Gastrocnemius medialis (tissue), 4 donors: ENCODE data around the gene DEF6. TPM values are rescaled to one million over a fixed set of nuclear protein-coding genes. Genes with fewer than 3 reads are reported as not detected.

Experiments
- ATAC-seq, 2 donors: fragments of 150-250 bp; one replicate each; pipeline ENCODE4 v1.9.1; 2016
- DNase-seq, 2 donors: peaks; one replicate each; pipeline ENCODE4 v3.0.0-alpha.2; 2019
- H3K27ac ChIP-seq, 4 donors: fragments of 200-600 bp; sonication (generic); 1 replicate in 1 of 4; 2 replicates in 3 of 4; pipeline ENCODE4 v1.5.1; 2016 to 2018; ENCODE audit warnings: mild to moderate bottlenecking in 2 of 4, moderate library complexity in 1 of 4
- H3K27me3 ChIP-seq, 3 donors: fragments of 200-600 bp; sonication (generic) in 2 of 3; 1 replicate in 1 of 3; 2 replicates in 2 of 3; pipeline versions ENCODE4 v1.5.1 to v1.6.0; 2016 to 2019; ENCODE audit warnings: mild to moderate bottlenecking in 1 of 3, moderate library complexity in 1 of 3
- H3K36me3 ChIP-seq, 2 donors: fragments of 200-600 bp; sonication (generic) in 1 of 2; one replicate each; pipeline ENCODE4 v1.5.1; 2017 to 2018
- H3K4me1 ChIP-seq, 2 donors: fragments of 200-600 bp; sonication (generic) in 1 of 2; one replicate each; pipeline ENCODE4 v1.5.1; 2016 to 2017; ENCODE audit warnings: mild to moderate bottlenecking in 2 of 2
- H3K4me3 ChIP-seq, 4 donors: fragments of 200-600 bp; sonication (generic) in 3 of 4; 1 replicate in 1 of 4; 2 replicates in 3 of 4; pipeline ENCODE4 v1.5.1; 2016 to 2019; ENCODE audit warnings: mild to moderate bottlenecking in 2 of 4
- H3K9me3 ChIP-seq, 3 donors: fragments of 200-600 bp; sonication (generic) in 2 of 3; 1 replicate in 1 of 3; 2 replicates in 2 of 3; pipeline ENCODE4 v1.5.1; 2016 to 2019
- POLR2A ChIP-seq, 2 donors: fragments of 450-650 bp; IDR thresholded peaks; one replicate each; pipeline ENCODE4 v1.6.1; 2017; ENCODE audit warnings: antibody characterized with exemption in 2 of 2, mild to moderate bottlenecking in 2 of 2, moderate library complexity in 2 of 2
- in situ Hi-C, 4 donors: fragments of 200-750 bp; cut with MboI; loops; one replicate each; pipeline versions ENCODE4 v1.15.0 to v1.8.0; 2017; ENCODE audit warnings: low sequenced_read_pairs in 4 of 4
- intact Hi-C: fragments of 100-400 bp; cut with DNase I; formaldehyde crosslinking; loops from one replicate; pipeline ENCODE4 v1.15.1; 2023; ENCODE audit warnings: low total_unique reads
- total RNA-seq, 4 donors: library from RNA; depleted of rRNA; stranded (reverse); fragments of >200 nt; gene quantifications; one replicate each; pipeline versions ENCODE4 v1.1.0 to v1.2.3, GENCODE V29; 2016
- TF ChIP-seq, protein P1 (sequence below), 5 experiments: fragments of 450-650 bp in 3 of 5; fragments of 200-600 bp in 2 of 5; sonication (generic) in 2 of 5; IDR thresholded peaks in 4 of 5; conservative IDR thresholded peaks in 1 of 5; 1 replicate in 4 of 5; 2 replicates in 1 of 5; pipeline ENCODE4 v1.5.1; 2016 to 2019; ENCODE audit warnings: antibody characterized with exemption in 5 of 5, mild to moderate bottlenecking in 3 of 5, moderate library complexity in 3 of 5

Gene DEF6
- total RNA-seq, 4 donors from 2014 or later = 0.15 to 2.9 (median 0.68) TPM

DNA sequence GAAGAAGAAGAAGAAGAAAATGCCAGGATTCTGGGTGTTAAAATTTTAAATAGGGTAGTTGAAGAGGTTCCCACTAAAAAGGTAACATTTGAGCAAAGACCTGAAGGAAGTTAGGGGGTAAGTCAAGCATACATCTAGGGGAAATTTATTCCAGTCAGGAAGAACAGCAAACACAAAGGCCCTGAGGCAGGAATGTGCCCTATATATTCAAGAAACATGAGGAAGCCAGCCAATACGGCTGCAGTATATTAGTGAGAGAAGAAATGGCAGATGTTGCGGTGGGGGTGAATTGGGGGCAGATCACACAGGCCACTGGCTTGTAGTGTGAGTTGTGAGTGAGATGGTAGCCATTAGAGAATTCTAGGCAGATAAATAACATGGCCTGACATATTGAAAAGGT, 32.1 kb upstream of the DEF6 start:
- H3K9me3 ChIP-seq = no peaks in the 10 kb centered on the region
- no peak for TF ChIP-seq POLR2A (IDR thresholded peaks at IDR 0.05)
- TF ChIP-seq, protein P1, sequence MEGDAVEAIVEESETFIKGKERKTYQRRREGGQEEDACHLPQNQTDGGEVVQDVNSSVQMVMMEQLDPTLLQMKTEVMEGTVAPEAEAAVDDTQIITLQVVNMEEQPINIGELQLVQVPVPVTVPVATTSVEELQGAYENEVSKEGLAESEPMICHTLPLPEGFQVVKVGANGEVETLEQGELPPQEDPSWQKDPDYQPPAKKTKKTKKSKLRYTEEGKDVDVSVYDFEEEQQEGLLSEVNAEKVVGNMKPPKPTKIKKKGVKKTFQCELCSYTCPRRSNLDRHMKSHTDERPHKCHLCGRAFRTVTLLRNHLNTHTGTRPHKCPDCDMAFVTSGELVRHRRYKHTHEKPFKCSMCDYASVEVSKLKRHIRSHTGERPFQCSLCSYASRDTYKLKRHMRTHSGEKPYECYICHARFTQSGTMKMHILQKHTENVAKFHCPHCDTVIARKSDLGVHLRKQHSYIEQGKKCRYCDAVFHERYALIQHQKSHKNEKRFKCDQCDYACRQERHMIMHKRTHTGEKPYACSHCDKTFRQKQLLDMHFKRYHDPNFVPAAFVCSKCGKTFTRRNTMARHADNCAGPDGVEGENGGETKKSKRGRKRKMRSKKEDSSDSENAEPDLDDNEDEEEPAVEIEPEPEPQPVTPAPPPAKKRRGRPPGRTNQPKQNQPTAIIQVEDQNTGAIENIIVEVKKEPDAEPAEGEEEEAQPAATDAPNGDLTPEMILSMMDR (IDR thresholded peaks at IDR 0.05 in 4 of 5, conservative IDR thresholded peaks at IDR 0.05 in 1 of 5) = no peak
- intact Hi-C loops (loop anchor here (10.0 kb wide), 1 partner anchor 469 kb away; the partner anchor contains the start of gene ARMC12), in situ Hi-C loops (no loop called here)
- H3K4me1 ChIP-seq = peaks cover 53 to 64% of the 10 kb centered on the region in 2 donors
- H3K36me3 ChIP-seq = no peaks in the 10 kb centered on the region
- no peak overlapping the region for H3K4me3 ChIP-seq
- H3K27ac ChIP-seq = peak overlapping the region; percentile 93 to 99 (median 96)
- ATAC-seq (no peak), DNase-seq (no peak)
- H3K27me3 ChIP-seq = no peaks in the 10 kb centered on the region

DNA sequence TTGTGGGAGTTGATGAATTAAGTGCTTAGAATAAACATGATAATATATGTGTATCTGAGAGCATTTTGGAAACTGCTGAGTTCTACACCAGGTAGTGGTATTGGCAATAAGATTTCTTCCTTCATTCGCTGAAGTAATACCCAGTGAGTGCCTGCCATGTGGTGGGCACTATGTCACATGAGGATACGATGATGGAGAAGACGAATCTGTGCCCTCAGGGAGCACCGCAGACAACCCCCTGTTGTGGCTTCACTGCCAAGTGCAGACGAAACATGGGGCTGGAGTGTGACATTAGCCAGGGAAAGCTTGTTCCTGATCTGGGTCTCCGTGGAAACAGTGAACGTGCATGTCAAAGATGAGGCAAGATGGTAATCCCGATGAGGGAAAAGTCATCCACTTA, 30.2 kb upstream of the DEF6 start:
- intact Hi-C loops = loop anchor here (10.0 kb wide), 1 partner anchor 467 kb away; the partner anchor contains the start of gene ARMC12
- in situ Hi-C loops = no loop called here
- Histone ChIP-seq H3K4me1 (peaks cover 48 to 52% of the 10 kb centered on the region in 2 donors), H3K4me3 (no peak overlapping the region), H3K27ac (peak overlapping the region in 3 of 4 donors; percentile 3 to 34 (median 14)), H3K36me3 (no peaks in the 10 kb centered on the region), H3K9me3 (no peaks in the 10 kb centered on the region), H3K27me3 (no peaks in the 10 kb centered on the region)
- no peak for DNase-seq
- no peak for ATAC-seq
- TF ChIP-seq, protein P1 (IDR thresholded peaks at IDR 0.05 in 4 of 5, conservative IDR thresholded peaks at IDR 0.05 in 1 of 5) = no peak
- no peak for TF ChIP-seq POLR2A (IDR thresholded peaks at IDR 0.05)

DNA sequence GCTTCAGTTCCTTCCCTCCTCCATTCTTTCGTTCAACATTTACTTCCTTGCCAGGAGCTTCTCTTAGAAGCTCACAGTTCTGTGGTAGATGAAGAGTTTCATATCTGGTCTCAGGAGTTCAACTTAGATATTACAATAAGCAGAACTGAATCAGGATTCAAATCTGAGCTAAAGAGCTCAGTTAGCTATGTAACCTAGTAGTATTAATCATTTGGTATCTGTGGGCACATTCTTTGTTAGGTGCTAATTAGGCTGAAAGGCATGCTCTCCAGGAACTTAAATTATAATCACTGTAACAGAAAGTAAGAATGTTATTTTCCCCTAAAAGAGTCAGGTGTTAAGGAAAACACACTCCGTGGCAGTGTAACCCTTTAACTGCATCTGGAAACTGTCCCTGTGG, 29.7 kb upstream of the DEF6 start:
- no peak for TF ChIP-seq POLR2A (IDR thresholded peaks at IDR 0.05)
- TF ChIP-seq, protein P1 (IDR thresholded peaks at IDR 0.05 in 4 of 5, conservative IDR thresholded peaks at IDR 0.05 in 1 of 5) = no peak
- Histone ChIP-seq H3K27ac (peak overlapping the region in 3 of 4 donors; percentile 3 to 48 (median 14)), H3K9me3 (no peaks in the 10 kb centered on the region), H3K4me1 (peaks cover 47 to 48% of the 10 kb centered on the region in 2 donors), H3K36me3 (no peaks in the 10 kb centered on the region), H3K27me3 (no peaks in the 10 kb centered on the region), H3K4me3 (no peak overlapping the region)
- intact Hi-C loops = loop anchor here (10.0 kb wide), 1 partner anchor 467 kb away; the partner anchor contains the start of gene ARMC12
- ATAC-seq (no peak), DNase-seq (no peak)
- in situ Hi-C loops = no loop called here

DNA sequence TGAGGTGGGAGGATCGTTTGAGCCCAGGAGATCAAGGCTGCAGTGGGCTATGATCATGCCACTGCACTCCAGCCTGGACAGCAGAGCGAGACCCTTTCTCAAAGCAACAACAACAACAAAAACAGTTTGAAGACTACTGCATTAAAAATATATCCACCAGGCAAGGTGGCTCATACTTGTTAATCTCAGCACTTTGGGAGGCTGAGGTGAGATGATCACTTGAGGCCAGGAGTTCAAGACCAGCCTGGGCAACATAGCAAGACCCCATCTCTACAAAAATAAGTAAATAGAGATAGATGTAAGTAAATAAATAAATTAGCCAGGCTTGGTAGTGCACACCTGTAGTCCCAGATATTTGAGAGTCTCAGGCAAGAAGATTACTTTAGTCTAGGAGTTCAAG, 25.6 kb upstream of the DEF6 start:
- in situ Hi-C loops = no loop called here
- Histone ChIP-seq H3K27ac (no peak overlapping the region), H3K36me3 (no peaks in the 10 kb centered on the region), H3K4me1 (peaks cover 38 to 41% of the 10 kb centered on the region in 2 donors), H3K27me3 (no peaks in the 10 kb centered on the region), H3K4me3 (no peak overlapping the region), H3K9me3 (no peaks in the 10 kb centered on the region)
- no peak for DNase-seq
- intact Hi-C loops = no loop called here
- ATAC-seq = no peak
- no peak for TF ChIP-seq POLR2A (IDR thresholded peaks at IDR 0.05)
- TF ChIP-seq, protein P1 (IDR thresholded peaks at IDR 0.05 in 4 of 5, conservative IDR thresholded peaks at IDR 0.05 in 1 of 5) = no peak
